Memory B cell (primary cell): Measurements from ENCODE around the gene NIN.
"Not testable (repeated sequence)": the region's sequence is repeated elsewhere in the genome, so short reads cannot be mapped to it uniquely, and the experiment has no call there.

Experiments used
- ATAC-seq: fragments of 150-1000 bp; cut with Tn5 transposase; 2 replicates; pipeline ENCODE4 v1.10.0; 2021; ENCODE audit warnings: low read depth, mild to moderate bottlenecking, moderate library complexity
- DNase-seq, 2 donors: peaks; one replicate each; pipeline ENCODE4 v3.0.0; 2022; ENCODE audit warnings: low spot score in 2 of 2
- H3K27ac Mint-ChIP-seq: one replicate; pipeline ENCODE4 v1.8.0; 2022; ENCODE audit warnings: mild to moderate bottlenecking, moderate library complexity, mixed read lengths
- H3K27me3 Mint-ChIP-seq: one replicate; pipeline ENCODE4 v1.8.0; 2022; ENCODE audit warnings: mixed read lengths
- H3K36me3 Mint-ChIP-seq: one replicate; pipeline ENCODE4 v1.8.0; 2022; ENCODE audit warnings: mild to moderate bottlenecking, mixed read lengths
- H3K4me1 Mint-ChIP-seq: one replicate; pipeline ENCODE4 v1.8.0; 2022; ENCODE audit warnings: mixed read lengths
- H3K4me3 Mint-ChIP-seq: one replicate; pipeline ENCODE4 v1.8.0; 2022; ENCODE audit warnings: mild to moderate bottlenecking, moderate library complexity, mixed read lengths
- H3K9me3 Mint-ChIP-seq: one replicate; pipeline ENCODE4 v1.8.0; 2022; ENCODE audit warnings: mixed read lengths

Gene NIN

DNA sequence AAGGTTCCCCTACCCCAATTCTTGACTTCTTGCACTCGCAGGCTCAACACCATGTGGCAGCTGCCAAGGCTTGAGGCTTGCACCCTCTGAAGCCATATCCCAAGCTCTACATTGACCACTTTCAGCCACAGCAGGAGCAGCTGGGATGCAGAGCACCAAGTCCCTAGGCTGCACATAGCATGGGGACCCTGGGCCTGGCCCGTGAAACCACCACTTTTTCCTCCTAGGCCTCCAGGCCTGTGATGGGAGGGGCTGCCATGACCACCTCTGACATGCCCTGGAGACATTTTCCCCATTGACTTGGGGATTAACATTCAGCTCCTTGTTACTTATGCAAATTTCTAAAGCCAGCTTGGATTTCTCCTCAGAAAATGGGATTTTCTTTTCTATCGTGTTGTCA lies 136.7 kb downstream of the NIN start:
- H3K9me3 Mint-ChIP-seq, H3K27me3 Mint-ChIP-seq, H3K4me3 Mint-ChIP-seq, H3K36me3 Mint-ChIP-seq, H3K4me1 Mint-ChIP-seq, DNase-seq, ATAC-seq, H3K27ac Mint-ChIP-seq: not testable (repeated sequence)

DNA sequence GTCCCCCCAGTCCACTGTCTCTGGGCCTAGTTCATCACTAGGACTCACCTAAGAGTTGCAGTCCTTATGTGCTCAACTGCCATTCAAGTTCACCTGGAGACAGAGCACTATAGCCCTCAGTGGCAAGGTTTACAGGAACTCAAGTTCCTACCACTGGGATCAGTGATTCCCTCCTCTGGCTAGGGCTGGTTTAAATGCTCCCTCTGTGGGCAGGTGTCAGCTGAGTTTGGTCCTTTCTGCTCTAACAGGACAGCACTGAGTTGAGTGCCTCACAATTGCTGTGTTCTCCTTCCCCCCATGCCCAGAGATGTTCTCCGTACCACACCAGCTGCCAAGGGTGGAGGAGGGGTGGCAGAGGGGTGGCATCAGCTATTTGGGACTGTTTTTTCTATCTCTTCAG lies 142.1 kb downstream of the NIN start:
- Mint-ChIP-seq H3K27me3 (no peaks in the 10 kb centered on the region), H3K4me3 (no peak overlapping the region), H3K4me1 (no peaks in the 10 kb centered on the region), H3K9me3 (peaks cover 7% of the 10 kb centered on the region), H3K27ac (no peak overlapping the region), H3K36me3 (peaks cover 4% of the 10 kb centered on the region)
- DNase-seq (no peak), ATAC-seq (no peak)

DNA sequence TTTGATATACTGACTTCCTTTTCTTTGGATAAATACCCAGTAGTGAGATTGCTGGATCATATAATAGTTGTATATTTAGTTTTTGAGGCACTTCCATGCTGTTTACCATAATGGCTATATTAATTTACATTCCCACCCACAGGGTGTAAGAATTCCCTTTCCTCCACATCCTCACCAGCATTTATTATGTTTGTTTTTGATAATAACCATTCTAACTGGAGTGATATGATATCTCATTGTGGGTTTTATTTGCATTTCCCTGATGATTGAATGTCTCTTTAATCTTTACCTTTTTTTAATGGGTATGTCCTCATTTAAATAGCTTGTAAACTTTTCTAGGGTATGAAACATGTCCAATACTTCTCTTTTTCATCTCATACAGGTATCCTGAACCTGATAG lies 151.3 kb downstream of the NIN start:
- Mint-ChIP-seq H3K36me3 (no peaks in the 10 kb centered on the region), H3K27ac (no peak overlapping the region), H3K9me3 (no peaks in the 10 kb centered on the region), H3K27me3 (no peaks in the 10 kb centered on the region), H3K4me3 (no peak overlapping the region), H3K4me1 (peaks cover 21% of the 10 kb centered on the region)
- DNase-seq: no peak
- ATAC-seq: no peak

DNA sequence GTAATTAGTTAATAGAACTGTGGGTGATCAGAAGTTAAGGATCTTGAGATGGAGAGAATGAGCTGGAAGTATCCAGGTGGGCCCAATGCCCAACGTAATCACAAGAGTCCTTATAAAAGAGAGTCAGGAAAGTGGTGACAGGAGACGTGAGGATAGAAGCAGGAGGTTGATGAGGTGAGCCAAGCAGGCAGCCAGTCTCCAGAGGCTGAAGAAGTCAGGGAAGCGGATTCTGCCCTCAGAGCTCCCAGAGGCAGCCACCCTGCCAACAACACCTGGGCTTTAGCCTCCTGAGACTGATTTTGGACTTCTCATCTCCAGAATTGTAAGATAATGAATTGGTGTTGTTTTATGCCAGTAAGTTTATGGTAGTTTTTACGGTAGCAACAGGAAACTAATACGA lies 152.8 kb downstream of the NIN start:
- H3K27ac Mint-ChIP-seq: peak overlapping the region; percentile 76
- H3K9me3 Mint-ChIP-seq: no peaks in the 10 kb centered on the region
- no peaks in the 10 kb centered on the region for H3K27me3 Mint-ChIP-seq
- H3K36me3 Mint-ChIP-seq: no peaks in the 10 kb centered on the region
- peak overlapping the region; percentile 1 for H3K4me3 Mint-ChIP-seq
- peaks cover 21% of the 10 kb centered on the region for H3K4me1 Mint-ChIP-seq
- ATAC-seq (no peak), DNase-seq (no peak)

DNA sequence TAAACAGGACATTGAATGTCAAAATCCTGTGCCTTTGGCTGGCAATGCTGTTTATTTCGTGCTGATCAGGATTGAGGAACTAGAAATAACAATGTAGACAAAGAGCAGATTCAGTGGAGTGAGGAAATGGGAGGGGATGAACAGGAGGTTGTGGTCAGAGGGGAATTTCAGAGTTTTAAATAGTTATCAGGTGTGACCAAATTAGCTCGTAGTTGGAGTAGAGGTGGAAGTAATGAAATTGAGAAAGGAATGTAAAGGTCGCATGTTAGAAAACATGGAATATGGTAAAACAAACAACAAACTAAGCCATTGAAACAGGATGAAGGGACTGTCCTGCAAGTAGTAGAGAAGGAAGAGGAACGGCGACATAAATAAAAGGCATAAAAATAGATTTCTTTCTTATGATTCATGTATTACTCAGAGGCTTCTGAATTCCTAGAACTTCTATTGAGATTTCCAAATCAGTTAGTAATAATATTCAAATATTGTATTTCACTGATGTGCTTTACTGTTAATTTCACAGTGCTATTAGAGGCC lies 153.4 kb downstream of the NIN start:
- no peak for DNase-seq
- Mint-ChIP-seq H3K36me3 (no peaks in the 10 kb centered on the region), H3K9me3 (no peaks in the 10 kb centered on the region), H3K27me3 (no peaks in the 10 kb centered on the region), H3K4me1 (peaks cover 21% of the 10 kb centered on the region), H3K27ac (peak overlapping the region; percentile 76), H3K4me3 (peak overlapping the region; percentile 56)
- ATAC-seq: peak; percentile 96

DNA sequence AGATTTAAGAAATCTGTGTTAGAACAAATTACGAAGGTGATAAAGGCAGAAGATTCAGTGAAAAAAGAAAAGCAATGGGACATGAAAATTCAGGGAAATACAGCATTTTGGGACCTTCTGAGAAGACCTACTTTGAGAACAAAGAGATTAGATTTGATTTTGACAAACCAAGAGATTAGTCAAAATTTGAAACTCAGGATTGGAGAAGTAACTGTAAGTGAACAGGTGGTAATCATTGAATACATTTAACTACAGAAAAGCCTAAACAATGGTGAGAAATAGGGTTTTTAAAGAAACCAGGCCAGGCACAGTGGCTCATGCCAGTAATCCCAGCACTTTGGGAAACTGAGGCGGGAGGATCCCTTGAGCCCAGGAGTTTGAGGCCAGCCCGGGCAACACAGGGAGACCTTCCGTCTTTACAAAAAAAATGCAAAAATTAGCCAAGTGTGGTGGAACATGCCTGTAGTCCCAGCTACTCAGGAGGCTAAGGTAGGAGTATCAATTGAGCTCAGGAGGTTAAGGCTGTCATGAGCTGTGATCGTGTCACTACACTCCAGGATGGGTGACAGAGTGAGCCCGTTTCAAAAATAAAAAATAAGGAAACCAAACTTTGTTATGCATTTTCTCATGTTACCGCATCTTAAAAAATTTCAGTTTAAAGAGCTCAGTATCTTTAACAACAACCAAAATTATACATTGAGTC lies 154.0 kb downstream of the NIN start:
- Mint-ChIP-seq H3K27me3 (no peaks in the 10 kb centered on the region), H3K9me3 (no peaks in the 10 kb centered on the region), H3K4me3 (peak overlapping the region; percentile 56), H3K4me1 (peaks cover 21% of the 10 kb centered on the region), H3K36me3 (no peaks in the 10 kb centered on the region), H3K27ac (peak overlapping the region; percentile 76)
- ATAC-seq: peak; percentile 44
- no peak for DNase-seq

DNA sequence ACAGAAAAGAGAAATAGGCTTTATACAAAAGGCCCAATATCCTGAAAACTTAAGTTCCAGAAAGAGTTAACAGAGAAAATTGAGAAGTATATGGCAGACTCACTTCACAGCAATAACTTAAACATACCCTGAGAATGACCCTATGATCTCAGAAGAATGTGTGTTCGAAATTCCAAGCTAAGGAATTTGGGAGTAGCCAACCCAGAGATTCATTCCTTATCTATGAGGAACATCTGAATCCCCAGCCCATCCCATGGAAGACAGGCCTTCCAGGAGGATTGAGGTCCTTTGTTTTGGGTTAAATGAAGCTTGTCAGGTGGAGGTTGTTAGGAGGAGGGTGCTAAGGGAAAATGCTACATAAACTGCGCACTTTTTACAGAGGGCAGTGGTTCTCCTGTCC lies 155.4 kb downstream of the NIN start:
- ATAC-seq (no peak), DNase-seq (no peak)
- no peaks in the 10 kb centered on the region for H3K9me3 Mint-ChIP-seq
- no peak overlapping the region for H3K27ac Mint-ChIP-seq
- H3K4me1 Mint-ChIP-seq: peaks cover 21% of the 10 kb centered on the region
- H3K4me3 Mint-ChIP-seq: no peak overlapping the region
- no peaks in the 10 kb centered on the region for H3K36me3 Mint-ChIP-seq
- no peaks in the 10 kb centered on the region for H3K27me3 Mint-ChIP-seq

DNA sequence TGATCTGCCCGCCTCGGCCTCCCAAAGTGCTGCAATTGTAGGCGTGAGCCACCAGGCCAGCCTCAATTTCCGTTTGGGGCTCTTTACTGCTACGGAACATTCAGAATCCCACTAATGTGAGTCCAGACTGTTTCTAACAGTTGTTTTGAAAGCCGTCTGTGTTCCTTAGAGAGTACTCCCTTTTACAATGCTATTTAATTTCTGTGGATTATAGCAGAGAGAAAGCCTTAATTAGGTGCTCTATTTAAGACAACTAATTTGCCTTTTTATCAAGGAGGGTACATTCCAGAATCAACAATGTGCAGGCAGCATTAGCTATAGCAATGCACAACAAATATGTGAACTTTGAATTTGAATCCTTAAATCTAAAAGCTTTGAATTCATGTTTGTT lies 160.1 kb downstream of the NIN start:
- H3K36me3 Mint-ChIP-seq: no peaks in the 10 kb centered on the region

DNA sequence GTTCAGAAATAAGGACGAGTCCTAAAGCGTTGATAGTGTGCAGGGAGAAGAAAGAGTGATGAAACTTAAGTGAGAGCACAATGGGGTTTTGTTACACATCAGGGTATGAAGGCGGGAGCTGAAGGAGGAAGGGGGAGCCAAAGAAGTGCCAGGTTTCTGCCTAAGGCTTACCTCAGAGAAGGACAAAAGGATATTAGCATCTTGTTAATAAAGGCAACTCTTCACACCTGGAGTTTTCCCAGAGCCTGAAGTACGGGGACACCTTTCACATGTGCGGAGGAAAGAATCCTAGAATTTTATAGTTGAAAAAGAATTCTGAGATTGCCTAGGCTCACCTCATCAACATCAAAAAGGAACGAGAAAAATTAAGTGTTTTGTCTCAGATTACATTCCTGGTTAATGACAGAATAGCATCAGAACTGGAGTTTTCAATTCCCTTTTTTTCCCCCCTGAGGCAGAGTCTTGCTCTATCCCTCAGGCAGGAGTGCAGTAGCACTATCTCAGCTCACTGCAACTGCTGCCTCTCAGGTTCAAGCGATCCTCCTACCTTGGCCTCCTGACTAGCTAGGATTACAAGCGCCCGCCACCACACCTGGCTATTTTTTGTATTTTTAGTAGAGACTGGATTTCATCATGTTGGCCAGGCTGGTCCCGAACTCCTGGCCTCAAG lies 160.6 kb downstream of the NIN start:
- DNase-seq (no peak), ATAC-seq (no peak)
- Mint-ChIP-seq H3K9me3 (no peaks in the 10 kb centered on the region), H3K4me1 (peaks cover 4% of the 10 kb centered on the region), H3K27ac (no peak overlapping the region), H3K4me3 (no peak overlapping the region), H3K27me3 (no peaks in the 10 kb centered on the region), H3K36me3 (no peaks in the 10 kb centered on the region)

More for the DNA sequence above, 160.1 kb downstream of the NIN start:
- DNase-seq (no peak), ATAC-seq (no peak)
- no peak overlapping the region for H3K27ac Mint-ChIP-seq
- no peak overlapping the region for H3K4me3 Mint-ChIP-seq
- H3K27me3 Mint-ChIP-seq: no peaks in the 10 kb centered on the region
- peaks cover 3% of the 10 kb centered on the region for H3K4me1 Mint-ChIP-seq
- H3K9me3 Mint-ChIP-seq: no peaks in the 10 kb centered on the region
